Right ventricle myocardium superior (tissue), 1 donor: ENCODE data around the gene DSP. TPM values are rescaled to one million over a fixed set of nuclear protein-coding genes. Genes with fewer than 3 reads are reported as not detected.

Experiments
- ATAC-seq: fragments of 200-7000 bp; cut with Tn5 transposase; one replicate; pipeline ENCODE4 v1.9.1; 2020; ENCODE audit warnings: mild to moderate bottlenecking; ENCODE audit not compliant: poor library complexity
- DNase-seq: peaks from one replicate; pipeline ENCODE4 v3.0.0-alpha.2; 2020
- intact Hi-C: fragments of 100-400 bp; cut with DNase I; formaldehyde crosslinking; loops from one replicate; pipeline ENCODE4 v1.11.2; 2022
- total RNA-seq: library from RNA; stranded (reverse); fragmentation: NEBNext Ultra II Directional; extraction: Animal tissue kit (Norgen Biotek cat#: 25700); gene quantifications from one replicate; pipeline ENCODE4 v1.2.1, GENCODE V29; 2021
- donor health status: DM: no; HTN: yes; CAD: no; lungs with severe emphysema.

Gene DSP
- total RNA-seq, 1 donor from 2014 or later, result 350 TPM

DNA sequence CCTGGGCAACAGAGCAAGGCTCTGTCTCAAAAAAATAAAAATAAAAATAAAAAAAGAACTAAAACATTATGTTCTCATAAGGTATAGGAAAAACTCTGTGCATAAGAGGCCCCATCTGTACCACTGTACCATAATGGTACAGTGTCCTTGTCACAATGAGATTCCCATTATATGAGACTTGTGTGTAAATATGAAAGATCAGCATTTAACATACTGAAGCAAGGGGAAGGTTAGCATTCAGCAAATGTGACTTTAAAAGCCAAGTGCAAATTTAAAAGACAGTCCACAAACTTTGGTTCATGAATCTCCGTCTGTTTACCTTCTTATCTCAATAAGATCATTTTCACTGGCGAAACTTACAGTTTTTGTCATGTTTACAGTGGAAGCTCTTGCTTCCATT is 16.2 kb downstream of the DSP start:
- DNase-seq, result no peak
- intact Hi-C loops, result no loop called here

DNA sequence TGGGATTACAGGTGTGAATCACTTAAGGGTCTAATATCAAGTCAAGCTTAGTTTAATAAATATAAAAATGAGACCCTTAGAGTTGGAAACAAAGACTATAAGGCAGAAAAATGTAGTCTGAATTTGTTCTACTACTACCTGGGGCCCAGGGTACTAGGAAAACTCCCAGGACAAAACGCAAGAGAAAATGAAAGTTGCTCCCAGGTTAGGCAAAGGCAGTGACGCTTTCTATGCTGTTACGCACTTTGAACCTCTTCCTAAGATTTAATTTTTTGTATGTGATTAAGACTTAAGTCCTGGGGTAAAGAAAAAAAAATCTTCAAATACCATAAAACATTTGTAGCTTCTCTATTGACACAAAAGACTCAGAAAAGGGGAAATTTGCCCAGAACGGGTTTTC is 17.3 kb downstream of the DSP start:
- ATAC-seq, result no peak

More for the DNA sequence above, 16.2 kb downstream of the DSP start:
- no peak for ATAC-seq

DNA sequence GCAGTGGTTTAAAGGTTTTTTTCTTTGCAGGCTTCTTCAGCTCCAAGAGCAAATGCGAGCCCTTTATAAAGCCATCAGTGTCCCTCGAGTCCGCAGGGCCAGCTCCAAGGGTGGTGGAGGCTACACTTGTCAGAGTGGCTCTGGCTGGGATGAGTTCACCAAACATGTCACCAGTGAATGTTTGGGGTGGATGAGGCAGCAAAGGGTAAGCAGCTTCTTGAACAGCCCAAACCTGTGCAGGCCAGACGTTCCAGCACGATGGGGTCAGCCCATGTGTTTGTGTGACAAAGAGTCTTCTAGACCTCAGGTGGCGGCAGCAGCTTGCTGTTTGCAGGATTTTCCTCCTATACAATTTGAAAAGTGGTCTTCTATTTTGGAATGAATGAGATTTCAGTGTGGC is 17.7 kb downstream of the DSP start:
- intact Hi-C loops, result no loop called here
- no peak for ATAC-seq

More for the DNA sequence above, 17.3 kb downstream of the DSP start:
- intact Hi-C loops, result no loop called here
- DNase-seq, result no peak

DNA sequence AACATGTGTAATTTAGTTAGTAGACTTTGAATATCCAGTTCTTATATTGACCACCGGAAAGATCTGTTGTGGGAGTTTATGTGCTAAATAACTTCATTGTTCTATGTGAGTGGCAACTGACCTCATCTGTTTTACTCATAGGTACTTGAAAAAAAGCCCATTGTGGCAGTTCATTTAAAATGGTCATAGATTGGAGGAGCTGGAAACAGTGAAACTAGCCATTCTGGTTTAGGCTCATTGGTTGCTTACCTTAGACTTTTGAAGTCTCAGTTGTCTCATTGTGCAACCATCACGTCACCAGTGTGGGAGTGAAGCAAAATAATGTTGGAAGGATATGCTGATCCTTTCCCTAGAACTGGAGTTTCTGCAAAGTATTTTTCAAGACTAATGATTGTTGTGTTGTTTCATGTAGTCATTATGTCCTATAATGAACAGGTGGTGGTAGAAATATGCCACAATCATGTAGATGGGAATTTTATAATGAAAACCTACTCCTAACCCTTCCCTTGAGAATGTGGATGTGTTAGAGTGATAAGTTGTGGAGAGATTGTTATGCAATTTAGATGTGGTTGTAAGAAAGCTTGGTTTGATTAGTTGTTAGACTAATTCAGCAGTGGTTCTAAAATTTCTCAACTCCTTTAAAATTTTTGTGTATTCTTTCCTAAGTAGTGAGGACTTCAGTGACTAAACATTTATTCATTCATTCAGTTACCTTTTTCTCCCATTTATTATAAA is 18.3 kb downstream of the DSP start:
- DNase-seq (no peak), ATAC-seq (no peak)
- intact Hi-C loops, result loop anchor here (10.0 kb wide), 1 partner anchor 135 kb away; no protein-coding TSS in a partner anchor

More for the DNA sequence above, 17.7 kb downstream of the DSP start:
- DNase-seq, result no peak

DNA sequence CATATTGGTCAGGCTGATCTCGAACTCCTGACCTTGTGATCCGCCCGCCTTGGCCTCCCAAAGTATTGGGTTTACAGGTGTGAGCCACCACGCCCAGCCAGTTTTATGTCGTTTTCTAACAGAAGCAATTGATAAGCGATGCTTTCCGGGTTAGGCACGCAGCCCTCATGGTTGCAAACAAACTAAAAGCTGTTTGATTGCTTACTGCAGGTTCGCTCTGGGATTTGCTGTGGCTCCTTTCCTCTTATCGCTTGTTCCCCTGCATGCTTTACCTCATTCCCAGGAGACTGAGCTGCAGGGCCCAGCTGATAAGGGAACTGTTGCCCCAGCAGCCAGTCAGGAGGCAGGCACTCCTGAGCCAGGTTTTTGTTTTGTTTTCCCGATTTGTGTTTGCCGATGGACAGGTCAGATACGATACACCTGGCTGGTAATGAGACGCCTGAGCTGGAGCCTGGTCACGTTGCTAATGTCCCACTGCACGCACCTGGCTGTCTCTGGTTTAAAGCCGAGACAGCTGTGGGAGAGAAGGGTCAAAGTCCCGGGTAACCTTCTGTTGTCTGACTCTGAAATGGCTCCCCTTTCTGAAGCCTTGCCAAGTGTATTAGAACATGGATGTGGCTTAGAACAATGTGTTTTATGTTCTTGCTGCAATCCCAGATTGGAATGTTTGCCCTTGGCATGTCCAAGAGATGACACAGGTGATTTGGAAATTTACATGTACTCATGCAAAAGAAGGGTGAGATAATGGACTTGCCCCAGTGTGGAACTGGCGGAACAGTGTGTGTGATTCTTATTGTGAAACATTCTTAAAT is 19.9 kb downstream of the DSP start:
- DNase-seq (peak; percentile 50), ATAC-seq (peak; percentile 90)
- intact Hi-C loops, result loop anchor here (10.0 kb wide), 1 partner anchor 137 kb away; no protein-coding TSS in a partner anchor

DNA sequence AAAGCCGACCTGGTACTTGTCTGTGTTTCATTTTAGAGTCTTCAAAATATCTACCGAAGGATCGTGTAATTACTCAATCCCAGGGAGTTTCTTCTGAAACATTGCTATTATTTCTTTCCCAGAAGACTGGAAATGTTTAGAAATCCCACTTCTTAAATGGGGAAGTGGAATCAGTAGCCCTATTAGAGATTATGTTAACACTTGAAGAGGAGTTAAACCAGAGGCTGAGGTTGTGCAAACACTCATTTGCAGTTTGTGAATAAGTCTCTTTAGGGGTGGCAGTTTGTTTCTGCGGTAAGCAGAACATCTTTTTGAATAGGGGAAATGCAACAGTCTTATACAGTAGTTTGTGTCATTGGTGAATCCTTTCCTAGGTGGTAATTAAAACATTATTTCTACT is 21.3 kb downstream of the DSP start:
- intact Hi-C loops, result loop anchor here (10.0 kb wide), 1 partner anchor 138 kb away; no protein-coding TSS in a partner anchor
- ATAC-seq, result no peak
- DNase-seq, result no peak

DNA sequence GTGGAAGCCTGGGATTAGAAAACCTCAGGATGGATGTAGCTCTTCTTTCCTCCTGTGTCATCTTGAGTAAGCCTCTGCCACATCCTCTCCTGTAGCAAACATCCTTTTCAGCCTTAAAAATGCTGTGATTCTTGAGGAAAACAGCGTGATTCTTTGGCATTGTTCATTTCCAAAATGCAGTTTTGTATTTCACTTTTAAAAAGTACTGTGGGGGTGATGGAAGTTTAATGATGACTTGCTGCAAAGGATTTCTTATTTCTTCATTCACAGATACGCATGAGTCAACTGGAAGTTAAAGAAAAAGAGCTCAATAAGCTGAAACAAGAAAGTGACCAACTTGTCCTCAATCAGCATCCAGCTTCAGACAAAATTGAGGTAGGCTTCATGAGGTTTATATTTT is 24.6 kb downstream of the DSP start:
- no peak for DNase-seq
- no peak for ATAC-seq
- intact Hi-C loops, result loop anchor here (10.0 kb wide), 1 partner anchor 141 kb away; no protein-coding TSS in a partner anchor

DNA sequence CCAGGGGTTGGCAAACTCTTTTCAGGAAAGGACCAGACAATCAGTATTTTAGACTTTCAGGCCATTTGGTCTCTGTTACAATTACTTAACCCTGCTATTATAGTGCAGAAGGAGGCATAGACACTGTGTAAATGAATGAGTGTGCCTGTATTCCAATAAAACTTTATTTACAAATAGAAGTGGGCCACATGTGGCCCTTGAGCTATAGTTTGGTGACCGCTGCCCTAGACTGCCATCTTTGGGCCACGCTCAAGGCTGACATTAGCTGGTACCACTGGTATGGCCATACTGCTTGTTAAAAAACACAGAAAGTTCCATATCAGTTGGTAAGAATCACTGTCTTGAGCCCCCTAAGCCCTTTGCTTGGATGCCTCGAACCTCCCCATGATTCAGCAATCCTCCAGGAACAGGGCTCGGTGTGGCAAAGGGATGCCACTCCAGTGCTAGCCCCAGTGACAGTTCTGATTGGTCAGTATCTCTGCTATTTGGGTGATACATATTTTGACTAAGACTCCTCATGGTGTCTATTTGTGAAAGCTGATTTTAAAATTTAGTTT is 25.2 kb downstream of the DSP start:
- intact Hi-C loops, result loop anchor here (10.0 kb wide), 1 partner anchor 142 kb away; no protein-coding TSS in a partner anchor
- DNase-seq (no peak), ATAC-seq (no peak)

DNA sequence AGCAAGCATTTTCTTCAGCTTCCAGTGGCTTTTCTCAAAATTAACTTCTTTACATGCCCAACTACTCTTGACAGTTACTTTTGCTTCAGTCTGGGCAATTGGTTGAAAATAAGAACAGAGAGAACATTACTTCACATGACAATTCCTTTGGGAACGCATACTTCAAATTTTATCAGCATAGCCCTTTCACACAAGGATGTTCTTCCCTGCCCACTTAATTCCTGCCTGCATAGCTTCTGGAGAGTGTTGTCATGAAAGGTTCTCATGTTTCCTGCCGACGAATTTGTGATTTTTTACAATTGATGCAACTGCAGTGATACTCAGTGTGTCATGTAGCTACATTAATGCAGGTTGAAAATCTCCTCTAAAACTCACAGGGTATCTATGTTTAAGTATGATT is 26.6 kb downstream of the DSP start:
- intact Hi-C loops, result loop anchor here (10.0 kb wide), 1 partner anchor 143 kb away; no protein-coding TSS in a partner anchor
- DNase-seq, result no peak
- no peak for ATAC-seq

DNA sequence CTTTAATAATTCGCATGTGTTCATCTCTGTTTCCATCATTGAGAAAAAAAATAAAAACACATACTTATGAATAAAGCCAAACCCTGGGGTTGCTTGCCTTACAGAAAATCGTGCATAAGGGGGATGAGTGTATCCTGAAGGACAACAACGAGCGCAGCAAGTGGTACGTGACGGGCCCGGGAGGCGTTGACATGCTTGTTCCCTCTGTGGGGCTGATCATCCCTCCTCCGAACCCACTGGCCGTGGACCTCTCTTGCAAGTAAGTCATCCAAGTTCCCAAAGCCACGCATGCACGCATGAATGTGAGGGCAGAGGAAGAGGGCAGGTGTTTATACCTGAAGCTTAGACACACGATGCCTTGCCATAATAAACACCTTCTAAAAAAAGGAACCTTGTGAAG is 27.6 kb downstream of the DSP start:
- ATAC-seq (no peak), DNase-seq (no peak)
- intact Hi-C loops, result loop anchor here (10.0 kb wide), 1 partner anchor 144 kb away; no protein-coding TSS in a partner anchor

DNA sequence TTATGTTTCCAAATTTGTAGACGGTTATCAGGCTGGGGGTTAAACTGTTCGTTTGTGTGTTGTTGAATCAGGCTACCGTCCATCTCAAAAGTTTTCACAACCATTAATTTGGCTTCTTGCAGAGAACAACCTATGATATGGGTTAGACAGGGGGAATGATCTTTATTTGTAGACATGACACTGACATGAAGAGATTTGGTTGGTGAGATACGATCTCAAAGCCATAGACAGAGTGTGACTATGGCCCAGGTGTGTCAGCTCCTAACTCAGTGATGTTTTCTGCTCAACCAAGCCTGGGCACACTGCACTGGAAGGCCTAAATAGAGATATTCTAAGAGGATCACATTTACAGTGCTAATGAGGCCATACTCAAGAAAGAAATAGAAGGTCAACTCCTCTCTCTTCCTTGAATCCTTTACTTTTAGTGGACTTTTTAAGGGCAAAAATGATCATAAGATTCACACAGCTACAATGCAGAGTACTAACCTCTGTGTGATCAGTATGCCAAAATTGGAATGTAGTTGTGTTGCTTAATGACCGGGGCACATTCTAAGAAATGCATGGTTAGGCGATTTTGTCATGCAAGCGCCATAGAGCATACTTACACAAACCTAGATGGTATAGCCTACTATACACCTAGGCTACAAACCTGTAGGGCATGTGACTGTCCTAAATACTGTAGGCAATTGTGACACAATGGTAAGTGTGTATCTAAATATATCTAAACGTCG is 30.9 kb downstream of the DSP start:
- DNase-seq, result no peak
- intact Hi-C loops, result loop anchor here (10.0 kb wide), 1 partner anchor 278 kb away; no protein-coding TSS in a partner anchor
- no peak for ATAC-seq

DNA sequence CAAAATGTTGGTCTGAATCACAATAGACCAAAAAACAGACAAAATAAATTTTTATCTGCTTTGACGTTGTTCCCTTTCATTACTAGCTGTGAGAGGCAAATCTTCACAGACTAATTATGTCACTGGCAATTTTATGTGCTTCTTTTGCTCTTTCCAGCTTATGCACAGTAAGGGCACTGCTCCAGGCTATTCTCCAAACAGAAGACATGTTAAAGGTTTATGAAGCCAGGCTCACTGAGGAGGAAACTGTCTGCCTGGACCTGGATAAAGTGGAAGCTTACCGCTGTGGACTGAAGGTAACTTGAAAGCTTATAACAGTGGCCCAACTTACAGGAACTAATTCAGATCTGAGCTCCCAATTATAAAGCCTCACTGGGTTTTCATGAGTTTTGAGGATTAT is 33.0 kb downstream of the DSP start:
- intact Hi-C loops, result loop anchor here (10.0 kb wide), 1 partner anchor 280 kb away; no protein-coding TSS in a partner anchor
- ATAC-seq, result no peak

DNA sequence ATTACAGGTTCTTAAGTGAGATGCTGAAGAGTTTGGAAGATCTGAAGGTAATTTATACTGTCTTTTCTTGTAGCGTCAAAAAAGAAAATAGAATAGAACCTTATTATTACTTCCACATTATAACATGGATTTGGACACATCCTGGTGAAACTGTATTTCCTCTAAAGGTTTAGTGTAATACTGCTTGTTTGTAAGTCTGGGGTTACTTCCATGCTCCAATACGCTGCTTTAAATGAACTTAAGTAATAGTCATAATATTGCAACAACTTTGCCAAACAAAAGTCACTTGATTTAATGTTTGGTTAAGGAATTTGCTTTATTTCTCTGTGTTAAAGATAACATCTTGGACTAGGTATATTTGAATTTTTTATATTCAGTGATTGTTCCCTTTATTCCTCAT is 37.0 kb downstream of the DSP start:
- no peak for ATAC-seq
- intact Hi-C loops, result loop anchor here (10.0 kb wide), 1 partner anchor 284 kb away; no protein-coding TSS in a partner anchor
- no peak for DNase-seq

More for the DNA sequence above, 33.0 kb downstream of the DSP start:
- DNase-seq, result no peak

DNA sequence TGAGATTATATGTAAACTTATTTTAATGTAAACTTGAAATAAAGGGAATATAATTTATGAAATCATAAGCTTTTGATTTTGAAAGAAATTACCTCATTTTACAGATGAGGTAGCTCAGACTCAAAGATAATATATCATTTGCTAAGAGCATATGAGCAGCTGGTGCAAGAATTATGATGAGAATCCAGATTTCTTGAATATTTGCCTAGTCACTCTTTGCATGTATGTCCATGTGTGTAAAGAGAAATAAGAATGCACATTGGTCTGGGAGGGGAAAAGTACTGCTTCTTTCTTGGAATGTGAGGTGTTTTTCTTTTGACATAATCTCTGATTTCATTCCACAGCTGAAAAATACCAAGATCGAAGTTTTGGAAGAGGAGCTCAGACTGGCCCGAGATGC is 37.5 kb downstream of the DSP start:
- DNase-seq (no peak), ATAC-seq (no peak)
- intact Hi-C loops, result loop anchor here (10.0 kb wide), 1 partner anchor 284 kb away; no protein-coding TSS in a partner anchor

DNA sequence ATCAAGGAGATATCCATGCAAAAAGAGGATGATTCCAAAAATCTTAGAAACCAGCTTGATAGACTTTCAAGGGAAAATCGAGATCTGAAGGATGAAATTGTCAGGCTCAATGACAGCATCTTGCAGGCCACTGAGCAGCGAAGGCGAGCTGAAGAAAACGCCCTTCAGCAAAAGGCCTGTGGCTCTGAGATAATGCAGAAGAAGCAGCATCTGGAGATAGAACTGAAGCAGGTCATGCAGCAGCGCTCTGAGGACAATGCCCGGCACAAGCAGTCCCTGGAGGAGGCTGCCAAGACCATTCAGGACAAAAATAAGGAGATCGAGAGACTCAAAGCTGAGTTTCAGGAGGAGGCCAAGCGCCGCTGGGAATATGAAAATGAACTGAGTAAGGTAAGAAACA is 38.4 kb downstream of the DSP start:
- ATAC-seq (no peak), DNase-seq (no peak)
- intact Hi-C loops, result loop anchor here (10.0 kb wide), 1 partner anchor 285 kb away; no protein-coding TSS in a partner anchor

DNA sequence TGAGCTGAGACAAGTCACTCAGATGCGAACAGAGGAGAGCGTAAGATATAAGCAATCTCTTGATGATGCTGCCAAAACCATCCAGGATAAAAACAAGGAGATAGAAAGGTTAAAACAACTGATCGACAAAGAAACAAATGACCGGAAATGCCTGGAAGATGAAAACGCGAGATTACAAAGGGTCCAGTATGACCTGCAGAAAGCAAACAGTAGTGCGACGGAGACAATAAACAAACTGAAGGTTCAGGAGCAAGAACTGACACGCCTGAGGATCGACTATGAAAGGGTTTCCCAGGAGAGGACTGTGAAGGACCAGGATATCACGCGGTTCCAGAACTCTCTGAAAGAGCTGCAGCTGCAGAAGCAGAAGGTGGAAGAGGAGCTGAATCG is 39.1 kb downstream of the DSP start:
- no peak for ATAC-seq
- intact Hi-C loops, result no loop called here
- DNase-seq, result no peak

DNA sequence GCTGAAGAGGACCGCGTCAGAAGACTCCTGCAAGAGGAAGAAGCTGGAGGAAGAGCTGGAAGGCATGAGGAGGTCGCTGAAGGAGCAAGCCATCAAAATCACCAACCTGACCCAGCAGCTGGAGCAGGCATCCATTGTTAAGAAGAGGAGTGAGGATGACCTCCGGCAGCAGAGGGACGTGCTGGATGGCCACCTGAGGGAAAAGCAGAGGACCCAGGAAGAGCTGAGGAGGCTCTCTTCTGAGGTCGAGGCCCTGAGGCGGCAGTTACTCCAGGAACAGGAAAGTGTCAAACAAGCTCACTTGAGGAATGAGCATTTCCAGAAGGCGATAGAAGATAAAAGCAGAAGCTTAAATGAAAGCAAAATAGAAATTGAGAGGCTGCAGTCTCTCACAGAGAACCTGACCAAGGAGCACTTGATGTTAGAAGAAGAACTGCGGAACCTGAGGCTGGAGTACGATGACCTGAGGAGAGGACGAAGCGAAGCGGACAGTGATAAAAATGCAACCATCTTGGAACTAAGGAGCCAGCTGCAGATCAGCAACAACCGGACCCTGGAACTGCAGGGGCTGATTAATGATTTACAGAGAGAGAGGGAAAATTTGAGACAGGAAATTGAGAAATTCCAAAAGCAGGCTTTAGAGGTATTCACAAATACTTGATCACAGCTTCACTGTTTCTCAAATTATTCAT is 39.6 kb downstream of the DSP start:
- intact Hi-C loops, result no loop called here
- ATAC-seq (no peak), DNase-seq (no peak)
